Vagina (tissue), 2 donors: ENCODE measurements around the gene ANO7. TPM values are rescaled to one million over a fixed set of nuclear protein-coding genes. Genes with fewer than 3 reads are reported as not detected.

ENCODE experiments used
- DNase-seq, 2 donors: peaks; one replicate each; pipeline ENCODE4 v3.0.0-alpha.2; 2017; ENCODE audit errors: extremely low spot score in 2 of 2
- H3K27ac ChIP-seq: fragments of 200-600 bp; sonication (generic); one replicate; pipeline ENCODE4 v1.5.1; 2019
- H3K27me3 ChIP-seq: fragments of 200-600 bp; sonication (generic); one replicate; pipeline ENCODE4 v1.5.1; 2019
- H3K36me3 ChIP-seq, 2 donors: fragments of 200-600 bp; sonication (generic); one replicate each; pipeline ENCODE4 v1.5.1; 2017 to 2019
- H3K4me1 ChIP-seq: fragments of 200-600 bp; sonication (generic); one replicate; pipeline ENCODE4 v1.5.1; 2019
- H3K4me3 ChIP-seq, 2 donors: fragments of 200-600 bp; sonication (generic); 1 replicate in 1 of 2; 2 replicates in 1 of 2; pipeline ENCODE4 v1.5.1; 2016 to 2019
- H3K9me3 ChIP-seq: fragments of 200-600 bp; sonication (generic); one replicate; pipeline ENCODE4 v1.5.1; 2019
- CTCF ChIP-seq, 3 experiments: fragments of 450-650 bp in 2 of 3; fragments of 200-600 bp in 1 of 3; sonication (generic) in 1 of 3; IDR thresholded peaks; one replicate each; pipeline ENCODE4 v1.5.1; 2017 to 2019; ENCODE audit warnings: antibody characterized with exemption in 3 of 3, mild to moderate bottlenecking in 2 of 3, moderate library complexity in 2 of 3
- POLR2A ChIP-seq, 2 donors: fragments of 450-650 bp; IDR thresholded peaks; one replicate each; pipeline ENCODE4 v1.6.1; 2017; ENCODE audit warnings: antibody characterized with exemption in 2 of 2, mild to moderate bottlenecking in 2 of 2, moderate library complexity in 2 of 2
- POLR2AphosphoS5 ChIP-seq, 2 donors: sonication (generic); formaldehyde crosslinking; IDR thresholded peaks; one replicate each; pipeline ENCODE4 v1.9.0; 2017; ENCODE audit warnings: antibody characterized with exemption in 2 of 2, mild to moderate bottlenecking in 2 of 2, low read depth in 1 of 2; ENCODE audit not compliant: insufficient read depth in 1 of 2
- intact Hi-C: fragments of 100-400 bp; cut with DNase I; formaldehyde crosslinking; loops from one replicate; pipeline ENCODE4 v1.15.1; 2023
- total RNA-seq: library from RNA; depleted of rRNA; stranded (reverse); fragments of >200 nt; gene quantifications from one replicate; pipeline ENCODE4 v1.2.3, GENCODE V29; 2016

ANO7 gene
- total RNA-seq, 1 donor from 2014 or later: 0.98 TPM

- TF ChIP-seq POLR2AphosphoS5 (IDR thresholded peaks at IDR 0.05; ENCODE audit: insufficient read depth in 1 of 2, low read depth in 1 of 2) (no peak), POLR2A (IDR thresholded peaks at IDR 0.05) (no peak), CTCF (IDR thresholded peaks at IDR 0.05) (no peak)
- Histone ChIP-seq H3K36me3 (peaks cover 0 to 19% of the 10 kb centered on the region in 2 donors), H3K9me3 (no peaks in the 10 kb centered on the region), H3K4me1 (peaks cover 21% of the 10 kb centered on the region), H3K27ac (no peak overlapping the region), H3K4me3 (no peak overlapping the region), H3K27me3 (no peaks in the 10 kb centered on the region)
- no peak for DNase-seq
- intact Hi-C loops: loop anchor here (10.0 kb wide), 1 partner anchor 81 kb away; no protein-coding TSS in a partner anchor
Measured at GRCh38 chr2:241223211-241224017, 34.9 kb downstream of the ANO7 start.

- no peak for DNase-seq
- intact Hi-C loops: loop anchor here (10.0 kb wide), 1 partner anchor 81 kb away; no protein-coding TSS in a partner anchor
- TF ChIP-seq POLR2AphosphoS5 (IDR thresholded peaks at IDR 0.05; ENCODE audit: insufficient read depth in 1 of 2, low read depth in 1 of 2) (no peak), POLR2A (IDR thresholded peaks at IDR 0.05) (no peak), CTCF (IDR thresholded peaks at IDR 0.05) (no peak)
- Histone ChIP-seq H3K4me1 (peaks cover 12% of the 10 kb centered on the region), H3K4me3 (no peak overlapping the region), H3K36me3 (peaks cover 0 to 27% of the 10 kb centered on the region in 2 donors), H3K9me3 (no peaks in the 10 kb centered on the region), H3K27ac (no peak overlapping the region), H3K27me3 (no peaks in the 10 kb centered on the region)
Measured at GRCh38 chr2:241224018-241224850, 35.8 kb downstream of the ANO7 start.

GRCh38 chr2:241224851-241225438, 36.5 kb downstream of the ANO7 start:
- intact Hi-C loops: loop anchor here (10.0 kb wide), 1 partner anchor 80 kb away; no protein-coding TSS in a partner anchor
- peaks cover 0 to 34% of the 10 kb centered on the region in 2 donors for H3K36me3 ChIP-seq
- DNase-seq: no peak
- H3K4me1 ChIP-seq: peaks cover 12% of the 10 kb centered on the region
- H3K27me3 ChIP-seq: no peaks in the 10 kb centered on the region
- no peak overlapping the region for H3K27ac ChIP-seq
- no peaks in the 10 kb centered on the region for H3K9me3 ChIP-seq
- H3K4me3 ChIP-seq: no peak overlapping the region
- no peak for TF ChIP-seq POLR2A (IDR thresholded peaks at IDR 0.05)
- no peak for TF ChIP-seq POLR2AphosphoS5 (IDR thresholded peaks at IDR 0.05; ENCODE audit: insufficient read depth in 1 of 2, low read depth in 1 of 2)
- no peak for TF ChIP-seq CTCF (IDR thresholded peaks at IDR 0.05)

- no peak for DNase-seq
- H3K27me3 ChIP-seq: no peaks in the 10 kb centered on the region
- H3K4me1 ChIP-seq: peaks cover 12% of the 10 kb centered on the region
- no peaks in the 10 kb centered on the region for H3K9me3 ChIP-seq
- no peak overlapping the region for H3K4me3 ChIP-seq
- peaks cover 0 to 40% of the 10 kb centered on the region in 2 donors for H3K36me3 ChIP-seq
- intact Hi-C loops: loop anchor here (10.0 kb wide), 1 partner anchor 79 kb away; no protein-coding TSS in a partner anchor
- TF ChIP-seq POLR2AphosphoS5 (IDR thresholded peaks at IDR 0.05; ENCODE audit: insufficient read depth in 1 of 2, low read depth in 1 of 2) (no peak), CTCF (IDR thresholded peaks at IDR 0.05) (no peak), POLR2A (IDR thresholded peaks at IDR 0.05) (no peak)
- no peak overlapping the region for H3K27ac ChIP-seq
Measured at GRCh38 chr2:241225545-241225944, 37.1 kb downstream of the ANO7 start.
